ENCODE data around the gene CALML3. TPM values are rescaled to one million over a fixed set of nuclear protein-coding genes. Genes with fewer than 3 reads are reported as not detected.
A peak's percentile ranks its signal among the peaks of the same experiment; 100 is the strongest.

CALML3 gene
- total RNA-seq, 1 donor from 2014 or later, result not detected

GRCh38 chr10:5533098-5533731 lies 8.5 kb downstream of the CALML3 start:
- Histone ChIP-seq H3K4me1 (no peaks in the 10 kb centered on the region), H4K20me1 (ENCODE audit: low read depth) (no peaks in the 10 kb centered on the region), H3K9ac (no peak overlapping the region), H3K36me3 (no peaks in the 10 kb centered on the region), H3K9me3 (ENCODE audit: low read depth) (no peaks in the 10 kb centered on the region), H3K4me2 (no peak overlapping the region), H3K27me3 (no peaks in the 10 kb centered on the region), H3F3A (ENCODE audit: low read depth) (no peaks in the 10 kb centered on the region), H3K4me3 (no peak overlapping the region), H3K27ac (no peak overlapping the region), H2AFZ (replicated peaks) (no peak overlapping the region), H3K79me2 (ENCODE audit: low read depth) (no peaks in the 10 kb centered on the region)
- H3K36me3 Mint-ChIP-seq, result no peaks in the 10 kb centered on the region
- TF ChIP-seq EZH2phosphoT487 (IDR thresholded peaks at IDR 0.05), result no peak
- H3K27me3 Mint-ChIP-seq (ENCODE audit: insufficient read depth, low read depth), result peaks cover 10% of the 10 kb centered on the region
- peaks cover 21% of the 10 kb centered on the region for H3K4me1 Mint-ChIP-seq
- DNase-seq (ENCODE audit: low spot score), result no peak
- peak overlapping the region; percentile 21 for H3K27ac Mint-ChIP-seq
- no peak overlapping the region for H3K4me3 Mint-ChIP-seq
- peaks cover 12% of the 10 kb centered on the region for H3K9me3 Mint-ChIP-seq

- H3K27me3 Mint-ChIP-seq (ENCODE audit: insufficient read depth, low read depth), result peaks cover 11% of the 10 kb centered on the region
- H3K9me3 ChIP-seq (ENCODE audit: low read depth), result no peaks in the 10 kb centered on the region
- DNase-seq (ENCODE audit: low spot score), result no peak
- no peak overlapping the region for H3K4me3 Mint-ChIP-seq
- H3F3A ChIP-seq (ENCODE audit: low read depth), result no peaks in the 10 kb centered on the region
- peaks cover 15% of the 10 kb centered on the region for H3K9me3 Mint-ChIP-seq
- H3K4me3 ChIP-seq, result no peak overlapping the region
- no peaks in the 10 kb centered on the region for H3K36me3 ChIP-seq
- H3K27ac ChIP-seq, result no peak overlapping the region
- H3K4me2 ChIP-seq, result no peak overlapping the region
- no peak for TF ChIP-seq CTCF (IDR thresholded peaks at IDR 0.05)
- TF ChIP-seq EZH2phosphoT487 (IDR thresholded peaks at IDR 0.05), result no peak
- no peak for TF ChIP-seq EZH2 (IDR thresholded peaks at IDR 0.05)
- no peak overlapping the region for H3K9ac ChIP-seq
- no peaks in the 10 kb centered on the region for H3K79me2 ChIP-seq (ENCODE audit: low read depth)
- no peaks in the 10 kb centered on the region for H3K4me1 ChIP-seq
- H2AFZ ChIP-seq (replicated peaks), result no peak overlapping the region
- no peaks in the 10 kb centered on the region for H4K20me1 ChIP-seq (ENCODE audit: low read depth)
- no peaks in the 10 kb centered on the region for H3K36me3 Mint-ChIP-seq
- no peak overlapping the region for H3K27ac Mint-ChIP-seq
- H3K27me3 ChIP-seq, result no peaks in the 10 kb centered on the region
- H3K4me1 Mint-ChIP-seq, result peaks cover 21% of the 10 kb centered on the region
Measured at GRCh38 chr10:5534051-5534821, 9.5 kb downstream of the CALML3 start.

GRCh38 chr10:5534880-5535856 lies 10.4 kb downstream of the CALML3 start:
- Mint-ChIP-seq H3K4me3 (no peak overlapping the region), H3K9me3 (peaks cover 20% of the 10 kb centered on the region), H3K4me1 (peaks cover 21% of the 10 kb centered on the region), H3K27ac (no peak overlapping the region), H3K27me3 (ENCODE audit: insufficient read depth, low read depth) (peaks cover 6% of the 10 kb centered on the region), H3K36me3 (no peaks in the 10 kb centered on the region)
- Histone ChIP-seq H3K4me2 (no peak overlapping the region), H4K20me1 (ENCODE audit: low read depth) (no peaks in the 10 kb centered on the region), H3K4me1 (no peaks in the 10 kb centered on the region), H3K4me3 (no peak overlapping the region), H3K9ac (no peak overlapping the region), H2AFZ (replicated peaks) (no peak overlapping the region), H3K27ac (no peak overlapping the region), H3K9me3 (ENCODE audit: low read depth) (no peaks in the 10 kb centered on the region), H3K36me3 (no peaks in the 10 kb centered on the region), H3K79me2 (ENCODE audit: low read depth) (no peaks in the 10 kb centered on the region), H3K27me3 (no peaks in the 10 kb centered on the region), H3F3A (ENCODE audit: low read depth) (no peaks in the 10 kb centered on the region)
- TF ChIP-seq EZH2 (IDR thresholded peaks at IDR 0.05) (no peak), CTCF (IDR thresholded peaks at IDR 0.05) (no peak), EZH2phosphoT487 (IDR thresholded peaks at IDR 0.05) (no peak)
- no peak for DNase-seq (ENCODE audit: low spot score)
